Neuronal stem cell (in vitro differentiated cells): ENCODE data around the gene KRTAP10-2.

Experiments used
- DNase-seq: peaks from one replicate; pipeline ENCODE4 v3.0.0-alpha.2; 2013; ENCODE audit warnings: low spot score
- H2AFZ ChIP-seq: one replicate; pipeline ENCODE4 v1.6.1; 2013; ENCODE audit warnings: mild to moderate bottlenecking, low read length, inconsistent platforms
- H2AK5ac ChIP-seq: 2 replicates; pipeline ENCODE4 v1.6.1; 2013; ENCODE audit warnings: low read depth, mild to moderate bottlenecking, inconsistent platforms, low read length, moderate library complexity, mixed read lengths
- H2BK120ac ChIP-seq: 2 replicates; pipeline ENCODE4 v1.6.1; 2013; ENCODE audit warnings: low read depth, mild to moderate bottlenecking, inconsistent platforms, low read length, moderate library complexity, mixed read lengths
- H2BK12ac ChIP-seq: one replicate; pipeline ENCODE4 v1.6.1; 2013; ENCODE audit warnings: low read length, inconsistent platforms
- H2BK15ac ChIP-seq: 2 replicates; pipeline ENCODE4 v1.6.1; 2013; ENCODE audit warnings: mild to moderate bottlenecking, low read length, inconsistent platforms, mixed read lengths
- H2BK5ac ChIP-seq: one replicate; pipeline ENCODE4 v1.6.1; 2013; ENCODE audit warnings: inconsistent platforms, mild to moderate bottlenecking, low read length, moderate library complexity
- H3K14ac ChIP-seq: one replicate; pipeline ENCODE4 v1.6.1; 2013; ENCODE audit warnings: low read length, inconsistent platforms
- H3K18ac ChIP-seq: 2 replicates; pipeline ENCODE4 v1.6.1; 2013; ENCODE audit warnings: low read length, inconsistent platforms
- H3K23ac ChIP-seq: 2 replicates; pipeline ENCODE4 v1.6.1; 2013; ENCODE audit warnings: low read depth, mild to moderate bottlenecking, mixed read lengths, low read length, inconsistent platforms; ENCODE audit not compliant: poor library complexity
- H3K27ac ChIP-seq: replicated peaks from 3 replicates; pipeline ENCODE4 v1.5.1; 2013; ENCODE audit warnings: low read length, inconsistent platforms
- H3K27me3 ChIP-seq, 3 experiments: 2 replicates each; pipeline ENCODE4 v1.6.1; 2013; ENCODE audit warnings: low read length in 3 of 3, mild to moderate bottlenecking in 2 of 3, inconsistent platforms in 1 of 3, low read depth in 1 of 3, mixed read lengths in 1 of 3, moderate library complexity in 1 of 3; ENCODE audit not compliant: control insufficient read depth in 3 of 3, insufficient read depth in 3 of 3
- H3K36me3 ChIP-seq, 2 donors: replicated peaks in 1 of 2; 2 replicates each; pipeline ENCODE4 v1.6.1; 2013; ENCODE audit warnings: low read length in 2 of 2; ENCODE audit not compliant: control insufficient read depth in 2 of 2, insufficient read depth in 2 of 2
- H3K4ac ChIP-seq: 2 replicates; pipeline ENCODE4 v1.6.1; 2013; ENCODE audit warnings: inconsistent platforms, mild to moderate bottlenecking, low read length, moderate library complexity
- H3K4me1 ChIP-seq, 2 donors: 1 replicate in 1 of 2; 2 replicates in 1 of 2; pipeline ENCODE4 v1.6.1; 2013; ENCODE audit warnings: low read length in 2 of 2, low read depth in 1 of 2; ENCODE audit not compliant: control insufficient read depth in 2 of 2, insufficient read depth in 1 of 2
- H3K4me2 ChIP-seq: one replicate; pipeline ENCODE4 v1.6.1; 2013; ENCODE audit warnings: mild to moderate bottlenecking, low read length, inconsistent platforms; ENCODE audit not compliant: insufficient read depth, poor library complexity, severe bottlenecking
- H3K4me3 ChIP-seq, 2 donors: 2 replicates each; pipeline ENCODE4 v1.5.1; 2013; ENCODE audit warnings: low read length in 2 of 2, mild to moderate bottlenecking in 2 of 2, inconsistent platforms in 1 of 2, moderate library complexity in 1 of 2
- H3K79me1 ChIP-seq: one replicate; pipeline ENCODE4 v1.6.1; 2013; ENCODE audit warnings: low read depth, mild to moderate bottlenecking, inconsistent platforms, low read length, moderate library complexity
- H3K9ac ChIP-seq: one replicate; pipeline ENCODE4 v1.6.1; 2013; ENCODE audit warnings: mild to moderate bottlenecking, low read depth, low read length, inconsistent platforms; ENCODE audit not compliant: poor library complexity
- H3K9me3 ChIP-seq, 2 donors: replicated peaks in 1 of 2; 2 replicates each; pipeline versions ENCODE3 to v1.6.1; 2013; ENCODE audit warnings: low read length in 2 of 2, mild to moderate bottlenecking in 2 of 2, inconsistent platforms in 1 of 2, low read depth in 1 of 2, mixed read lengths in 1 of 2, moderate library complexity in 1 of 2; ENCODE audit not compliant: control insufficient read depth in 2 of 2, insufficient read depth in 1 of 2
- H4K8ac ChIP-seq: one replicate; pipeline ENCODE4 v1.6.1; 2013; ENCODE audit warnings: low read depth, mild to moderate bottlenecking, inconsistent platforms, low read length, moderate library complexity
- H4K91ac ChIP-seq: one replicate; pipeline ENCODE4 v1.6.1; 2013; ENCODE audit warnings: low read length, low read depth, mild to moderate bottlenecking, inconsistent platforms; ENCODE audit not compliant: poor library complexity
- WGBS, 2 donors: extraction: QIAGEN DNeasy Blood & Tissue Kit; methylation state at CpG; one replicate each; pipeline ENCODE4 v1.1.7; 2013; ENCODE audit warnings: missing lambda C conversion rate in 2 of 2, mixed read lengths in 1 of 2; ENCODE audit not compliant: insufficient read length in 2 of 2, insufficient replicate concordance in 1 of 2; ENCODE audit errors: extremely low coverage in 2 of 2; 5-methylcytosine and 5-hydroxymethylcytosine counted together

Gene KRTAP10-2

GRCh38 chr21:44568667-44569556, 17.6 kb upstream of the KRTAP10-2 start:
- no peak overlapping the region for H3K14ac ChIP-seq
- no peak overlapping the region for H3K27ac ChIP-seq
- H2BK12ac ChIP-seq: no peak overlapping the region
- H2AK5ac ChIP-seq: peak overlapping the region; percentile 96
- no peaks in the 10 kb centered on the region for H3K36me3 ChIP-seq
- H2BK120ac ChIP-seq: peak overlapping the region; percentile 30
- WGBS, 2 donors: no CpG with 5 or more reads among the region's 27 CpGs
- H3K4me3 ChIP-seq: peak overlapping the region in 1 of 2 donors; percentile 11
- no peak overlapping the region for H4K8ac ChIP-seq
- H2BK5ac ChIP-seq: peak overlapping the region; percentile 75
- peak overlapping the region; percentile 20 for H3K4ac ChIP-seq
- no peak overlapping the region for H4K91ac ChIP-seq
- H3K4me2 ChIP-seq: no peak overlapping the region
- no peak overlapping the region for H2AFZ ChIP-seq
- H3K23ac ChIP-seq: peak overlapping the region; percentile 80
- H3K27me3 ChIP-seq: no peaks in the 10 kb centered on the region
- no peaks in the 10 kb centered on the region for H3K4me1 ChIP-seq
- H3K9me3 ChIP-seq: peaks cover 4 to 10% of the 10 kb centered on the region in 2 donors
- DNase-seq: no peak
- no peak overlapping the region for H2BK15ac ChIP-seq
- H3K79me1 ChIP-seq: no peaks in the 10 kb centered on the region
- H3K18ac ChIP-seq: peak overlapping the region; percentile 90
- H3K9ac ChIP-seq: no peak overlapping the region

GRCh38 chr21:44568261-44568660, 17.0 kb upstream of the KRTAP10-2 start:
- H3K9ac ChIP-seq: no peak overlapping the region

GRCh38 chr21:44567481-44568171, 16.3 kb upstream of the KRTAP10-2 start:
- Histone ChIP-seq H3K23ac (peak overlapping the region; percentile 80), H2AK5ac (peak overlapping the region; percentile 96), H2AFZ (no peak overlapping the region), H3K4me3 (no peak overlapping the region), H4K8ac (no peak overlapping the region), H3K14ac (peak overlapping the region; percentile 63), H3K4me2 (no peak overlapping the region), H3K4me1 (no peaks in the 10 kb centered on the region), H3K18ac (peak overlapping the region; percentile 90), H2BK120ac (no peak overlapping the region), H2BK12ac (no peak overlapping the region), H3K27me3 (no peaks in the 10 kb centered on the region), H4K91ac (no peak overlapping the region), H3K9ac (no peak overlapping the region), H2BK5ac (peak overlapping the region; percentile 75), H3K27ac (no peak overlapping the region), H3K36me3 (no peaks in the 10 kb centered on the region), H3K4ac (no peak overlapping the region), H3K79me1 (no peaks in the 10 kb centered on the region), H2BK15ac (peak overlapping the region; percentile 89), H3K9me3 (peaks cover 4 to 10% of the 10 kb centered on the region in 2 donors)
- DNase-seq: no peak
- no CpG with 5 or more reads among the region's 18 CpGs for WGBS, 2 donors

More at GRCh38 chr21:44568261-44568660, 17.0 kb upstream of the KRTAP10-2 start:
- H2BK15ac ChIP-seq: peak overlapping the region; percentile 89
- H3K4me2 ChIP-seq: no peak overlapping the region
- H3K4me3 ChIP-seq: no peak overlapping the region
- H3K4ac ChIP-seq: peak overlapping the region; percentile 89
- H3K14ac ChIP-seq: peak overlapping the region; percentile 63
- H3K79me1 ChIP-seq: no peaks in the 10 kb centered on the region
- DNase-seq: no peak
- H3K9me3 ChIP-seq: peaks cover 4 to 10% of the 10 kb centered on the region in 2 donors
- no peak overlapping the region for H2BK120ac ChIP-seq
- peak overlapping the region; percentile 96 for H2AK5ac ChIP-seq
- H3K23ac ChIP-seq: peak overlapping the region; percentile 80
- H2BK5ac ChIP-seq: peak overlapping the region; percentile 75
- H3K27ac ChIP-seq: no peak overlapping the region
- no peak overlapping the region for H2BK12ac ChIP-seq
- no peaks in the 10 kb centered on the region for H3K4me1 ChIP-seq
- peak overlapping the region; percentile 90 for H3K18ac ChIP-seq
- no peaks in the 10 kb centered on the region for H3K27me3 ChIP-seq
- no peak overlapping the region for H4K8ac ChIP-seq
- WGBS, 2 donors: no CpG with 5 or more reads among the region's 12 CpGs
- no peak overlapping the region for H2AFZ ChIP-seq
- no peaks in the 10 kb centered on the region for H3K36me3 ChIP-seq
- no peak overlapping the region for H4K91ac ChIP-seq

- Histone ChIP-seq H2BK120ac (no peak overlapping the region), H3K4me3 (no peak overlapping the region), H3K79me1 (no peaks in the 10 kb centered on the region), H2AK5ac (no peak overlapping the region), H4K91ac (no peak overlapping the region), H3K4me2 (no peak overlapping the region), H3K14ac (no peak overlapping the region), H4K8ac (no peak overlapping the region), H3K4ac (no peak overlapping the region), H2BK5ac (no peak overlapping the region), H3K9me3 (peaks cover 3 to 4% of the 10 kb centered on the region in 2 donors), H3K36me3 (no peaks in the 10 kb centered on the region), H2BK12ac (no peak overlapping the region), H3K23ac (no peak overlapping the region), H3K27me3 (no peaks in the 10 kb centered on the region), H2AFZ (no peak overlapping the region), H3K9ac (no peak overlapping the region), H3K27ac (no peak overlapping the region), H2BK15ac (no peak overlapping the region), H3K18ac (no peak overlapping the region), H3K4me1 (no peaks in the 10 kb centered on the region)
- no CpG with 5 or more reads among the region's 1 CpG for WGBS, 2 donors
- no peak for DNase-seq
Measured at GRCh38 chr21:44566403-44566802, 15.1 kb upstream of the KRTAP10-2 start.
